ENCODE results near the gene FADS3. TPM values are rescaled to one million over a fixed set of nuclear protein-coding genes. Genes with fewer than 3 reads are reported as not detected.

Gene FADS3
- total and polyA plus RNA-seq, 2 of the 13 experiments (the other 11 are each of a cell fraction or from before 2014, with no cell fraction given) = 13.4 to 23.2 TPM

GRCh38 chr11:61923166-61924063 lies 32.1 kb upstream of the FADS3 start (continued):
- no peak for TF ChIP-seq ZFP82 (CRISPR knock-in tag; IDR thresholded peaks at IDR 0.05; ENCODE audit: borderline replicate concordance)
- TF ChIP-seq BRD4 (CRISPR knock-in tag; IDR thresholded peaks at IDR 0.05) = peak; percentile 41; the same call in 1 of the 2 replicates
- no peak for TF ChIP-seq DMTF1 (CRISPR knock-in tag; IDR thresholded peaks at IDR 0.05)
- no peak for TF ChIP-seq DNMT1 (CRISPR knock-in tag; IDR thresholded peaks at IDR 0.05)
- TF ChIP-seq EED (CRISPR knock-in tag; IDR thresholded peaks at IDR 0.05) = no peak
- TF ChIP-seq ZMYM4 (CRISPR knock-in tag; IDR thresholded peaks at IDR 0.05) = no peak; the same call in 1 of the 2 replicates
- TF ChIP-seq ZNF570 (CRISPR knock-in tag; IDR thresholded peaks at IDR 0.05; ENCODE audit: borderline replicate concordance) = no peak
- no peak for TF ChIP-seq ADNP (CRISPR knock-in tag; IDR thresholded peaks at IDR 0.05)
- no peak for TF ChIP-seq ELF4 (CRISPR knock-in tag; IDR thresholded peaks at IDR 0.05; ENCODE audit: borderline replicate concordance)
- no peak for TF ChIP-seq MLLT10 (CRISPR knock-in tag; IDR thresholded peaks at IDR 0.05)
- no peak for TF ChIP-seq DBP (CRISPR knock-in tag; IDR thresholded peaks at IDR 0.05; ENCODE audit: not compliant biosample characterization)
- no peak for TF ChIP-seq MTA3 (CRISPR knock-in tag; IDR thresholded peaks at IDR 0.05)
- TF ChIP-seq ZNF160 (CRISPR knock-in tag; IDR thresholded peaks at IDR 0.05) = peak; percentile 50; the same call in 1 of the 2 replicates
- TF ChIP-seq ZNF782 (CRISPR knock-in tag; IDR thresholded peaks at IDR 0.05; ENCODE audit: borderline replicate concordance) = peak; percentile 88; the same call in 1 of the 2 replicates
- peak; percentile 49; the same call in 1 of the 2 replicates for TF ChIP-seq DPF2 (CRISPR knock-in tag; IDR thresholded peaks at IDR 0.05; ENCODE audit: borderline replicate concordance, low read depth)
- TF ChIP-seq GATAD2A (CRISPR knock-in tag; IDR thresholded peaks at IDR 0.05) = peak; percentile 65
- 0 out of 2 replicates have a peak, but pooled peaks have one; percentile 71 for TF ChIP-seq ZFP37 (CRISPR knock-in tag; IDR thresholded peaks at IDR 0.05; ENCODE audit: borderline replicate concordance)
- TF ChIP-seq JUN (CRISPR knock-in tag; IDR thresholded peaks at IDR 0.05) = no peak
- TF ChIP-seq ZNF224 (CRISPR knock-in tag; IDR thresholded peaks at IDR 0.05) = no peak
- TF ChIP-seq ZNF326 (CRISPR knock-in tag; IDR thresholded peaks at IDR 0.05; ENCODE audit: borderline replicate concordance) = no peak
- TF ChIP-seq, protein P1, sequence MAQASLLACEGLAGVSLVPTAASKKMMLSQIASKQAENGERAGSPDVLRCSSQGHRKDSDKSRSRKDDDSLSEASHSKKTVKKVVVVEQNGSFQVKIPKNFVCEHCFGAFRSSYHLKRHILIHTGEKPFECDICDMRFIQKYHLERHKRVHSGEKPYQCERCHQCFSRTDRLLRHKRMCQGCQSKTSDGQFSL (CRISPR knock-in tag; IDR thresholded peaks at IDR 0.05) = peak; percentile 77; the same call in 1 of the 2 replicates
- TF ChIP-seq PRDM4 (CRISPR knock-in tag; IDR thresholded peaks at IDR 0.05; ENCODE audit: borderline replicate concordance) = no peak
- TF ChIP-seq SIX1 (CRISPR knock-in tag; IDR thresholded peaks at IDR 0.05; ENCODE audit: borderline replicate concordance) = peak; percentile 95
